ENCODE data around the gene CFAP52. TPM values are rescaled to one million over a fixed set of nuclear protein-coding genes. Genes with fewer than 3 reads are reported as not detected.

CFAP52 gene
- total and polyA plus RNA-seq, 2 experiments from 2014 or later, result not detected

DNA sequence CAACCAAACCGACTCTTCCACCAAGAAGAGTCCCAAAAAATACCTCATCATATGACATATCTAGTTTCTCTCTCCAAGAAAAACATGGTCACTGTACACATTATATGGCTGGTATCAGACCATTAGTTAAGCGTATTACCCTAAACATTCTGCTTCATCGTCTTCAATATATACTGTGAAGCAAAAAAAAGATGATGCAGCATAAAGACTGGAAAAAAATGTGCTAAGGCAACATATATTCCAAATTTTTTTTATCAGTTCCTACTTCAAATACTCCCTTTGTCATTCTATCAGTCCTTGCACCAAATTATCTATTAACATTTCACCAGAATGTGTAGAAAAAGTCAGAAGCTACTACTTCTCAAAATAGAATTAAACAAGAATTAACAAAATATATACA lies 43.7 kb upstream of the CFAP52 start:
- Mint-ChIP-seq H3K4me3 (no peak overlapping the region), H3K27me3 (ENCODE audit: insufficient read depth, low read depth, poor library complexity) (peaks cover 2% of the 10 kb centered on the region)

DNA sequence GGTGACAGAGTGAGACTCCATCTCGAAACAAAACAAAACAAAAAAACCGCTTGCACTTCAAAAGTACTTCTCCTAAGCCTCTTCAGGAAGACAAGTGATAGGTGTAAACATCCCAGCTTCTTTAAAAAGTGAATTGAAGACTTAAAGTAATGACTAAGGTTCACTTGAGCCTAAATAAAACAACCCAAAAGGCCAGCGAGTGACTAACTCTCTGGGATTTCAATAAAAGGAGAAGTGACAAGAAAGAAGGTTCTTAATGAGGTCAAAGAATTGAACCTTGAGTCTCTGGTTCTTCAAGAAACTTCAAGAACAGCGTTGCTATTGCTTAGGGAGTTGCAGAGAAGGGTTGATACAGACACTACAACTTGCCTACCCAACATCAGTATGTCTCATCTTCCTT lies 43.0 kb upstream of the CFAP52 start:
- Histone ChIP-seq H2AFZ (no peak overlapping the region), H3K27me3 (ENCODE audit: insufficient read depth) (no peaks in the 10 kb centered on the region), H3K36me3 (ENCODE audit: insufficient read depth) (no peaks in the 10 kb centered on the region), H3K27ac (ENCODE audit: low read depth) (no peak overlapping the region), H4K20me1 (replicated peaks; ENCODE audit: insufficient read depth) (no peaks in the 10 kb centered on the region), H3K4me2 (no peak overlapping the region), H3K4me1 (ENCODE audit: insufficient read depth) (0 out of 2 replicates have a peak, but pooled peaks cover 7% of the 10 kb centered on the region), H3K79me2 (replicated peaks; ENCODE audit: insufficient read depth) (no peaks in the 10 kb centered on the region), H3F3A (replicated peaks; ENCODE audit: low read depth) (no peaks in the 10 kb centered on the region), H3K9me2 (ENCODE audit: insufficient read depth) (no peaks in the 10 kb centered on the region), H3K4me3 (no peak overlapping the region)
- TF ChIP-seq, protein P1, sequence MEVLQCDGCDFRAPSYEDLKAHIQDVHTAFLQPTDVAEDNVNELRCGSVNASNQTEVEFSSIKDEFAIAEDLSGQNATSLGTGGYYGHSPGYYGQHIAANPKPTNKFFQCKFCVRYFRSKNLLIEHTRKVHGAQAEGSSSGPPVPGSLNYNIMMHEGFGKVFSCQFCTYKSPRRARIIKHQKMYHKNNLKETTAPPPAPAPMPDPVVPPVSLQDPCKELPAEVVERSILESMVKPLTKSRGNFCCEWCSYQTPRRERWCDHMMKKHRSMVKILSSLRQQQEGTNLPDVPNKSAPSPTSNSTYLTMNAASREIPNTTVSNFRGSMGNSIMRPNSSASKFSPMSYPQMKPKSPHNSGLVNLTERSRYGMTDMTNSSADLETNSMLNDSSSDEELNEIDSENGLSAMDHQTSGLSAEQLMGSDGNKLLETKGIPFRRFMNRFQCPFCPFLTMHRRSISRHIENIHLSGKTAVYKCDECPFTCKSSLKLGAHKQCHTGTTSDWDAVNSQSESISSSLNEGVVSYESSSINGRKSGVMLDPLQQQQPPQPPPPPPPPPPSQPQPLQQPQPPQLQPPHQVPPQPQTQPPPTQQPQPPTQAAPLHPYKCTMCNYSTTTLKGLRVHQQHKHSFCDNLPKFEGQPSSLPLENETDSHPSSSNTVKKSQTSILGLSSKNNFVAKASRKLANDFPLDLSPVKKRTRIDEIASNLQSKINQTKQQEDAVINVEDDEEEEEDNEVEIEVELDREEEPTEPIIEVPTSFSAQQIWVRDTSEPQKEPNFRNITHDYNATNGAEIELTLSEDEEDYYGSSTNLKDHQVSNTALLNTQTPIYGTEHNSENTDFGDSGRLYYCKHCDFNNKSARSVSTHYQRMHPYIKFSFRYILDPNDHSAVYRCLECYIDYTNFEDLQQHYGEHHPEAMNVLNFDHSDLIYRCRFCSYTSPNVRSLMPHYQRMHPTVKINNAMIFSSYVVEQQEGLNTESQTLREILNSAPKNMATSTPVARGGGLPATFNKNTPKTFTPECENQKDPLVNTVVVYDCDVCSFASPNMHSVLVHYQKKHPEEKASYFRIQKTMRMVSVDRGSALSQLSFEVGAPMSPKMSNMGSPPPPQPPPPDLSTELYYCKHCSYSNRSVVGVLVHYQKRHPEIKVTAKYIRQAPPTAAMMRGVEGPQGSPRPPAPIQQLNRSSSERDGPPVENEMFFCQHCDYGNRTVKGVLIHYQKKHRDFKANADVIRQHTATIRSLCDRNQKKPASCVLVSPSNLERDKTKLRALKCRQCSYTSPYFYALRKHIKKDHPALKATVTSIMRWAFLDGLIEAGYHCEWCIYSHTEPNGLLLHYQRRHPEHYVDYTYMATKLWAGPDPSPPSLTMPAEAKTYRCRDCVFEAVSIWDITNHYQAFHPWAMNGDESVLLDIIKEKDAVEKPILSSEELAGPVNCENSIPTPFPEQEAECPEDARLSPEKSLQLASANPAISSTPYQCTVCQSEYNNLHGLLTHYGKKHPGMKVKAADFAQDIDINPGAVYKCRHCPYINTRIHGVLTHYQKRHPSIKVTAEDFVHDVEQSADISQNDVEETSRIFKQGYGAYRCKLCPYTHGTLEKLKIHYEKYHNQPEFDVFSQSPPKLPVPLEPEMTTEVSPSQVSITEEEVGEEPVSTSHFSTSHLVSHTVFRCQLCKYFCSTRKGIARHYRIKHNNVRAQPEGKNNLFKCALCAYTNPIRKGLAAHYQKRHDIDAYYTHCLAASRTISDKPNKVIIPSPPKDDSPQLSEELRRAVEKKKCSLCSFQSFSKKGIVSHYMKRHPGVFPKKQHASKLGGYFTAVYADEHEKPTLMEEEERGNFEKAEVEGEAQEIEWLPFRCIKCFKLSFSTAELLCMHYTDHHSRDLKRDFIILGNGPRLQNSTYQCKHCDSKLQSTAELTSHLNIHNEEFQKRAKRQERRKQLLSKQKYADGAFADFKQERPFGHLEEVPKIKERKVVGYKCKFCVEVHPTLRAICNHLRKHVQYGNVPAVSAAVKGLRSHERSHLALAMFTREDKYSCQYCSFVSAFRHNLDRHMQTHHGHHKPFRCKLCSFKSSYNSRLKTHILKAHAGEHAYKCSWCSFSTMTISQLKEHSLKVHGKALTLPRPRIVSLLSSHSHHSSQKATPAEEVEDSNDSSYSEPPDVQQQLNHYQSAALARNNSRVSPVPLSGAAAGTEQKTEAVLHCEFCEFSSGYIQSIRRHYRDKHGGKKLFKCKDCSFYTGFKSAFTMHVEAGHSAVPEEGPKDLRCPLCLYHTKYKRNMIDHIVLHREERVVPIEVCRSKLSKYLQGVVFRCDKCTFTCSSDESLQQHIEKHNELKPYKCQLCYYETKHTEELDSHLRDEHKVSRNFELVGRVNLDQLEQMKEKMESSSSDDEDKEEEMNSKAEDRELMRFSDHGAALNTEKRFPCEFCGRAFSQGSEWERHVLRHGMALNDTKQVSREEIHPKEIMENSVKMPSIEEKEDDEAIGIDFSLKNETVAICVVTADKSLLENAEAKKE (CRISPR knock-in tag; IDR thresholded peaks at IDR 0.05), result no peak
- TF ChIP-seq JUNB (IDR thresholded peaks at IDR 0.05; ENCODE audit: unreplicated experiment), result no peak
- Mint-ChIP-seq H3K4me3 (no peak overlapping the region), H3K27me3 (ENCODE audit: insufficient read depth, low read depth, poor library complexity) (peaks cover 2% of the 10 kb centered on the region), H3K9me3 (no peaks in the 10 kb centered on the region), H3K4me1 (peaks cover 12% of the 10 kb centered on the region; the same call in 2 of the 3 replicates), H3K36me3 (ENCODE audit: low read depth) (peaks cover 4% of the 10 kb centered on the region; the same call in 1 of the 3 replicates), H3K27ac (no peak overlapping the region)
- no peak for ATAC-seq
- DNase-seq (ENCODE audit: low spot score), result no peak

More for the DNA sequence above, 43.7 kb upstream of the CFAP52 start:
- Histone ChIP-seq H3K79me2 (replicated peaks; ENCODE audit: insufficient read depth) (no peaks in the 10 kb centered on the region), H3K36me3 (ENCODE audit: insufficient read depth) (no peaks in the 10 kb centered on the region), H3K4me2 (no peak overlapping the region), H3F3A (replicated peaks; ENCODE audit: low read depth) (no peaks in the 10 kb centered on the region), H3K27me3 (ENCODE audit: insufficient read depth) (no peaks in the 10 kb centered on the region), H3K4me3 (no peak overlapping the region), H3K27ac (ENCODE audit: low read depth) (no peak overlapping the region), H4K20me1 (replicated peaks; ENCODE audit: insufficient read depth) (no peaks in the 10 kb centered on the region), H3K9me2 (ENCODE audit: insufficient read depth) (no peaks in the 10 kb centered on the region), H3K4me1 (ENCODE audit: insufficient read depth) (0 out of 2 replicates have a peak, but pooled peaks cover 7% of the 10 kb centered on the region), H2AFZ (no peak overlapping the region)
- H3K9me3 Mint-ChIP-seq, result no peaks in the 10 kb centered on the region
- peaks cover 12% of the 10 kb centered on the region; the same call in 2 of the 3 replicates for H3K4me1 Mint-ChIP-seq
- TF ChIP-seq JUNB (IDR thresholded peaks at IDR 0.05; ENCODE audit: unreplicated experiment) (no peak), ZNF114 (CRISPR knock-in tag; IDR thresholded peaks at IDR 0.05) (no peak)
- TF ChIP-seq, protein P2, sequence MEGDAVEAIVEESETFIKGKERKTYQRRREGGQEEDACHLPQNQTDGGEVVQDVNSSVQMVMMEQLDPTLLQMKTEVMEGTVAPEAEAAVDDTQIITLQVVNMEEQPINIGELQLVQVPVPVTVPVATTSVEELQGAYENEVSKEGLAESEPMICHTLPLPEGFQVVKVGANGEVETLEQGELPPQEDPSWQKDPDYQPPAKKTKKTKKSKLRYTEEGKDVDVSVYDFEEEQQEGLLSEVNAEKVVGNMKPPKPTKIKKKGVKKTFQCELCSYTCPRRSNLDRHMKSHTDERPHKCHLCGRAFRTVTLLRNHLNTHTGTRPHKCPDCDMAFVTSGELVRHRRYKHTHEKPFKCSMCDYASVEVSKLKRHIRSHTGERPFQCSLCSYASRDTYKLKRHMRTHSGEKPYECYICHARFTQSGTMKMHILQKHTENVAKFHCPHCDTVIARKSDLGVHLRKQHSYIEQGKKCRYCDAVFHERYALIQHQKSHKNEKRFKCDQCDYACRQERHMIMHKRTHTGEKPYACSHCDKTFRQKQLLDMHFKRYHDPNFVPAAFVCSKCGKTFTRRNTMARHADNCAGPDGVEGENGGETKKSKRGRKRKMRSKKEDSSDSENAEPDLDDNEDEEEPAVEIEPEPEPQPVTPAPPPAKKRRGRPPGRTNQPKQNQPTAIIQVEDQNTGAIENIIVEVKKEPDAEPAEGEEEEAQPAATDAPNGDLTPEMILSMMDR (conservative IDR thresholded peaks at IDR 0.05; ENCODE audit: low read depth in 2 of 2), result no peak
- no peak for ATAC-seq
- no peak overlapping the region for H3K27ac Mint-ChIP-seq
- H3K36me3 Mint-ChIP-seq (ENCODE audit: low read depth), result peaks cover 4% of the 10 kb centered on the region; the same call in 1 of the 3 replicates
- DNase-seq (ENCODE audit: low spot score), result no peak
